GM23248 (cell line): ENCODE data around the gene CPED1.

Experiments
- EZH2 ChIP-seq: fragments of 200-600 bp; sonication (generic); IDR thresholded peaks from 2 replicates; pipeline ENCODE4 v1.6.1; 2018; ENCODE audit warnings: antibody characterized with exemption, mild to moderate bottlenecking; ENCODE audit not compliant: insufficient read depth, poor library complexity, severe bottlenecking
- EZH2phosphoT487 ChIP-seq: fragments of 200-600 bp; sonication (generic); IDR thresholded peaks from 2 replicates; pipeline ENCODE4 v1.6.1; 2018; ENCODE audit warnings: antibody characterized with exemption, moderate library complexity, mild to moderate bottlenecking, low read depth; ENCODE audit not compliant: insufficient read depth

GRCh38 chr7:121008816-121009215 is 20.3 kb downstream of the CPED1 start:
- no peak for TF ChIP-seq EZH2
- TF ChIP-seq EZH2phosphoT487, result no peak
